Kidney (tissue), 14 donors: Measurements from ENCODE around the gene ZIC1. TPM values are rescaled to one million over a fixed set of nuclear protein-coding genes. Genes with fewer than 3 reads are reported as not detected.
A peak's percentile ranks its signal among the peaks of the same experiment; 100 is the strongest.

Experiments
- DNase-seq, 5 donors: peaks; one replicate each; pipeline ENCODE4 v3.0.0-alpha.2; 2013 to 2020
- FAIRE-seq: peaks from 2 replicates; lab custom pipeline; 2012; peaks lifted over from hg19 to GRCh38; lab: Jason Lieb, UNC
- H3K27ac ChIP-seq, 2 donors: one replicate each; pipeline ENCODE4 v1.7.0; 2013; ENCODE audit warnings: low read depth in 2 of 2, low read length in 2 of 2, inconsistent platforms in 1 of 2
- H3K27me3 ChIP-seq: one replicate; pipeline ENCODE4 v1.7.1; 2013; ENCODE audit warnings: low read length, inconsistent platforms; ENCODE audit not compliant: control insufficient read depth, insufficient read depth
- H3K36me3 ChIP-seq, 3 donors: one replicate each; pipeline versions ENCODE4 v1.7.0 to v1.7.1; 2013; ENCODE audit warnings: low read length in 3 of 3, control low read depth in 1 of 3, inconsistent platforms in 1 of 3; ENCODE audit not compliant: insufficient read depth in 3 of 3, control insufficient read depth in 2 of 3
- H3K4me1 ChIP-seq, 3 donors: one replicate each; pipeline versions ENCODE4 v1.7.0 to v1.7.1; 2013; ENCODE audit warnings: low read length in 3 of 3, inconsistent platforms in 1 of 3, low read depth in 1 of 3; ENCODE audit not compliant: control insufficient read depth in 2 of 3, insufficient read depth in 2 of 3
- H3K4me3 ChIP-seq, 3 donors: one replicate each; pipeline versions ENCODE4 v1.7.0 to v1.8.1; 2013; ENCODE audit warnings: low read length in 3 of 3, control low read depth in 1 of 3, inconsistent platforms in 1 of 3
- H3K9ac ChIP-seq, 3 donors: one replicate each; pipeline versions ENCODE4 v1.7.0 to v1.7.1; 2013; ENCODE audit warnings: low read length in 3 of 3, control low read depth in 1 of 3, inconsistent platforms in 1 of 3
- H3K9me3 ChIP-seq, 3 donors: one replicate each; pipeline versions ENCODE4 v1.7.0 to v1.7.1; 2013; ENCODE audit warnings: low read length in 3 of 3, control low read depth in 1 of 3, inconsistent platforms in 1 of 3; ENCODE audit not compliant: control insufficient read depth in 2 of 3, insufficient read depth in 1 of 3
- CTCF ChIP-seq: IDR thresholded peaks from 3 replicates; pipeline ENCODE4 v1.5.1; 2012; ENCODE audit warnings: mild to moderate bottlenecking, moderate library complexity, borderline replicate concordance; ENCODE audit not compliant: insufficient read depth; ENCODE audit errors: extremely low read depth
- intact Hi-C: fragments of 100-400 bp; cut with DNase I; formaldehyde crosslinking; loops from one replicate; pipeline ENCODE4 v1.11.1; 2022
- polyA plus RNA-seq: library from polyadenylated mRNA; stranded (reverse); fragments of 350-450 nt; fragmentation: Illumina TruSeq; extraction: RNeasy Lipid Tissue Mini Kit (QIAGEN cat#74804); gene quantifications from one replicate; pipeline ENCODE4 v1.2.3, GENCODE V29; 2014; ENCODE audit warnings: low read depth, low replicate concordance; ENCODE audit not compliant: insufficient read depth
- total RNA-seq: library from RNA; stranded (reverse); fragmentation: NEBNext Ultra II Directional; extraction: Animal tissue kit (Norgen Biotek cat#: 25700); gene quantifications from one replicate; pipeline ENCODE4 v1.2.1, GENCODE V29; 2021
- donor health status: control.
- donor health status: control.
- donor health status: control.
- donor health status: control.
- donor health status: control.
- donor health status: DM: yes; HTN: yes; CAD: no.
- donor health status: Normal renal cell carcinoma (clear cell type).

The ZIC1 gene
- total and polyA plus RNA-seq, 2 donors from 2014 or later, result not detected

DNA sequence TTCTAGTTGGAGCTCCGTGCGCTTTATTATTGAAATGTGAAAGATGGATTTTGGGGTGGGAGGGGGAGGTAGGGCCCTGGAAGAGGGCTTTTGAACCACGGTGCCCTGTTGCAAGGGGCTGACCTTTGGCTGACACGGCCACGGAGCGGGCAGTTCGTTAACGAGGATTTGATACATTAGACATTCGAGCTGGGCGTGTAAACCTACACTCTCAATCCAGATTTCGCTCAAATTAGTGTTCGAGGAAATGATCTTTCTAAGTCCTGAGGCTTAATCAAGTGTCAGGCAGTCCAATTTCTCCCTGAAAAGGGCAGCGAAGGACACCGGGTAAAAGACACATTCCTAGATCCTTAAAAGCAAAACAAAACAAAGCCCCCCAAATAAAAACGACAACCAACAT, 13.0 kb downstream of the ZIC1 start:
- intact Hi-C loops, result no loop called here
- no peak for TF ChIP-seq CTCF
- H3K4me1 ChIP-seq, result peaks cover 0 to 2% (median 0%) of the 10 kb centered on the region in 3 donors
- FAIRE-seq, result no peak
- H3K27ac ChIP-seq, result no peak overlapping the region
- no peak for DNase-seq
- no peaks in the 10 kb centered on the region for H3K36me3 ChIP-seq
- no peak overlapping the region for H3K9ac ChIP-seq
- no peak overlapping the region for H3K4me3 ChIP-seq
- peaks cover 94% of the 10 kb centered on the region for H3K27me3 ChIP-seq
- peaks cover 0 to 3% (median 0%) of the 10 kb centered on the region in 3 donors for H3K9me3 ChIP-seq

DNA sequence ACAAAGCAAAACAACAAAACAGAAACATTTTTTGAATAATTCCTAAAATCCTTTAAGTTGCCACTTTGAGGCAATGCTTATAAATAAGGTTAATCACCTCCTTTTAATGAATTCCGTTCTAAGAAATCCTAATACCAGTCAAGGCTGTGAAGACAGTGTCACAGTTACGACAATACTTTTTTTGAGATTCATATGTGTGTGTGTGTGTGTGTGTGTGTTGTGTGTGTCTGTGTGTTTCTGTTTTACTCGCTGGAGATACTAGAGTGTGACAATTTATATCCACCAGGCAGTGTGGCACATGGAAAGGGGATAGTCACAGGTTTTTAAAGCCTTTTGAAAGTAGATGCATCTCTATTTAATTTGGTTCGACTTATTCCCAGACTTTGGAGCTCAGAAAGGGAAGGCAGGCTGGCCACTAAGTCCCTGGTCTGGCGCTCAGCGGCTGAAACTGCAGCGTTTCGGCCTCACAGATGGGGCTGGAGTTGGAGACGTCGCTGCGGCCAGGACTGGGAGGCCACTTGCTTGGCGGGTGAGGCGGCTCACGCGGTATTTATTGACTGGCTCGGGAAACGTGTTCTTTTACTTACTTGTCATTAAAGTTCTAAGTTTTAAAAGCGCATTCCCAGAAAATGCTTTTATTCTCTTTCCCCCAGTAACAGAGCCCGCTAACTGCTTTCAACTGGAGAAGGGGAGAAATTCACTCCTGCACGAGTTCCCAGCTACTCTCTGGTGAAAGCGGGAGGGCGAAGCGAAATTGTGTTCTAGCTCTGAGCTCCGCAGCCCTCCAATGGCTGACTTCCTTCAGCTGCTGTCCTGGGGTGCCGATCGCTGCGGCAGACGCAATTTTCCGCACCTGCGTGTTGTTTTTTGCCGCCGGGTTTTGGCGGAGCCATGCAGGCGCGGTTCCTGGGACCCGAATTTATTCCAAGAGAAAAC, 13.7 kb downstream of the ZIC1 start:
- Histone ChIP-seq H3K9ac (no peak overlapping the region), H3K27ac (no peak overlapping the region), H3K9me3 (peaks cover 0 to 3% (median 0%) of the 10 kb centered on the region in 3 donors), H3K36me3 (no peaks in the 10 kb centered on the region), H3K4me1 (peaks cover 0 to 2% (median 0%) of the 10 kb centered on the region in 3 donors), H3K27me3 (peaks cover 90% of the 10 kb centered on the region), H3K4me3 (no peak overlapping the region)
- FAIRE-seq, result no peak
- peak in 3 of 5 donors; percentile 44 to 68 (median 50) for DNase-seq
- TF ChIP-seq CTCF, result no peak
- intact Hi-C loops, result no loop called here

GRCh38 chr3:147423537-147423797, 14.3 kb downstream of the ZIC1 start:
- Histone ChIP-seq H3K4me1 (peaks cover 0 to 2% (median 0%) of the 10 kb centered on the region in 3 donors), H3K9ac (no peak overlapping the region), H3K36me3 (no peaks in the 10 kb centered on the region), H3K9me3 (peaks cover 0 to 3% (median 0%) of the 10 kb centered on the region in 3 donors), H3K4me3 (no peak overlapping the region), H3K27ac (no peak overlapping the region), H3K27me3 (peaks cover 90% of the 10 kb centered on the region)
- no peak for TF ChIP-seq CTCF
- intact Hi-C loops, result no loop called here
- no peak for DNase-seq
- FAIRE-seq, result no peak
